GM19467 (cell line): ENCODE measurements around the gene MAP3K9.
A peak's percentile ranks its signal among the peaks of the same experiment; 100 is the strongest.
"Not testable (repeated sequence)": the region's sequence is repeated elsewhere in the genome, so short reads cannot be mapped to it uniquely, and the experiment has no call there.

Experiments
- ATAC-seq: cut with Tn5 transposase; IDR thresholded peaks from one replicate; pipeline ENCODE4 v1.9.1; 2021; ENCODE audit warnings: mild to moderate bottlenecking, moderate library complexity; ENCODE audit not compliant: unreplicated experiment

The MAP3K9 gene

DNA sequence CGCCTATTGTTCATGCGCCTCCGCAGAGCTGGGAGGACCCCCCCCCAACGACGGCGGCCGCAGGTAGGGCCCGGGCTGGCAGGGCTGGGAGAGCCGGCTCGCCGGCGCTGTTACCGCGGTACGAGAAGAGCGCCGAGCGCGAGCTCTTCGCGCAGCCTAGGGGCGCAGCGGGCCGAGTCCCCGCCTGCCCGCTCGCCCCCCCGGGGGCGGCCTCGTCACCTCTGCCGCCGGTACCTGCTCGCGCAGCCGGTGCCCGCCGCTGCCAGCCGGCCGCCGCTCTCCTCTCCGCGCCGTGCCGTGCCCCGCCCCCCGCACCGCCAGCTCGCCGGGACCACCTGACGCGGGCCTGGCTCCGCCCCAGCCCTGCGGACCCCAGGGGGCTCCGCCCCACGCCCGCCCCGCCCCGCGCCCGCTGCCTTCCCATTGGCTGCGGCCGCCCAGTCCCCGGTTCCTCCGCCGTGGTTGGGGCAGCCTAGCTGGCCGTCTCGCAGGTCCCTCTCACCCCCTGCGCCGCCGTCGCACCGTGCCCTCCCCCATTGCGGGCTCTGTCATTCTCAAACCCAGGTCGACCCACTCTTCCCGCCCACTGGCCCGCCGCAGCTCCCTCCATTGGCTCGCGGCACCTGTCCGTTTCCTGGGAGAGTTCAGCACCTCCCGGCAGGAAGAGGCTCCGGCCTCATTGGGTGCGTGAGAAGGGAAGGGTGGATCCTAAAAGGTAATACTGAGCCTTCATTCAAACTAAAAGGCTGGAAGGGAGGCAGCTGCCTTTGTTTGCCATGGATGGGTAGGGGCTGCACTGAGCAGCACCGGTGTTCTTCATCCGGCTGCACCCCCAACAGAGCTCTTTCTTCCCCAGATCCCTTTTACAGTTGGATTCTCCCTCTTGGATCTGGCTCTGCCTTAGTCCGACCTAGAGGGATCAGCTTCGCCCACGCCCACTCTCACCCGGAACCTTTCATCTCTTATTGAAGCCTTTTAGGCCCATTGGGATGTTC, at the start of gene MAP3K9:
TSS of gene MAP3K9 (minus strand) at position 289 of the 995 bp plus-strand sequence. CDS start 342 bp downstream, outside the sequence.
- ATAC-seq: peak; percentile 86

DNA sequence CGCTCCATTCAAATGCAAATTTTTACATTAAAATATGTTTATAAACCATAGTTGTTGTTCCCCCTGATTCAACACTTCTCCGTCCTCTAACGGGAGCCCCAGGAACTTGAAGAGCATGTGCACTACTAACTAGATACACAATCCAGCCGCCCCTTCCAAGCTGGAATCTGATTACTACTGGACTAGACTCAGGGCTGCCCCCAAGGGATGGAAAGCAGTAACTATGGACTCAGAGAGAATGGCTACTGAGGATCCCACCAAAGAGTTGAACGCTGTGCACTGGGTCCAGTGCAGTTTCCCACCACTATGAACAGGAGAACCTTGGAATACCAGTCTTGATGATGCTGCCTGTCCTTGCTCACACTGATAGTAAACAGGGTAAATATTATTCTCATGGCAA, 49.3 kb upstream of the MAP3K9 start:
- ATAC-seq: no peak

DNA sequence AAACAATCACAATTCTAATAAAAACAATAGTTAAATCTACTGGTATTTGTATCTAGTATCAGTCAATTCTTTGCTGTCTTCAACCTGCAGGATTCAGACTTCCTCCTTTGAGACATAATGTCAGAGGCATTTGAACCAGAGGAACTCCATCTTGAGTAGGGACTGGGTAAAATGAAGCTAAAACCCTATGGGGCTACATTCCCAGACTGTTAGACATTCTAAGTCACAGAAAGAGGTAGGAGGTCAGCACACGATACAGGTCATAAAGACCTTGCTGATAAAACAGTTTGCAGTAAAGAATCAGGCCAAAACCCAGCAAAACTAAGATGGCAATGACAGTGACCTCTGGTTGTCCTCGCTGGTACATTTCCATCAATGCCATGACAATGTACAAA, 48.2 kb upstream of the MAP3K9 start:
- ATAC-seq: no peak

DNA sequence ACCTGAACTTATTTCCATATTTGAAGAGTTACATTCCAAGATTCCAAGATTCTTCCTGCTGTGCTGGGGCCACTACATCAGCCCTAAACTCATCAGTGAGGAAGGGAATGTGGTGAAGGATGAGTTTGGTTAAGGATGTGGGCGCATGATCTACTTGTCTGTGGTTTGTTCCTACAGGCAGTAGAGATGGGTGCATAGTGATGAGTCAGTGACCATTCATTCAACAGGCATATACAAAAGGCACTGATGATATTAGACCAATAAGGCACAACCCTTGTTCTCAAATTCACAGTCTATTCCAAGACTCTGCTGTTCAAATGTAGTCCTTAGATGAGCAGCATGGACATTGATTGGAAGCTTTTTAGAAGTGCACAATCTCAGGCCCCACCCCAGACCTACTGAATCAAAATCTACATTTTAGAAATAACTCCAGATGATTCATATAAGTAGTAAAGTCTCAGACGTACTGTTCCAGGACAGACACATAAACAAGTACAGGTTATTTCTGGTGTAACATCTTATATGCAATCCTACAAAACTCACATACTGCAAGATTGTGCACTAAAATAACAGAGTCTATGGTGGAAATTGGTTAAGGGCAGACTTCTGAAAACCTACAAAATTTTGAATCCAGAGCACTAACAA, 47.7 kb upstream of the MAP3K9 start:
- no peak for ATAC-seq

DNA sequence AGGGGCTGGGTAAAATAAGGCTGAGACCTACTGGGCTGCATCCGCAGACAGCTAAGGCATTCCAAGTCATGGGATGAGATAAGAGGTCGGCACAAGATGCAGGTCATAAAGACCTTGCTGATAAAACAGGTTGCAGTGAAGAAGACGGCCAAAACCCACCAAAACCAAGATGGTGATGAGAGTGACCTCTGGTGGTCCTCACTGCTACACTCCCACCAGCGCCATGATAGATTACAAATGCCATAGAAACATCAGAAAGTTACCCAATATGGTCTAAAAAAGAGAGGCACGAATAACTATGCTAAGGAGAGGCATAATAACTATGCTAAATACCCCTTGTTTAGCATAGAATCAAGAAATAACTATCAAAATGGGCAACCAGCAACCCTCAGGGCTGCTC, 46.2 kb upstream of the MAP3K9 start:
- ATAC-seq: no peak

DNA sequence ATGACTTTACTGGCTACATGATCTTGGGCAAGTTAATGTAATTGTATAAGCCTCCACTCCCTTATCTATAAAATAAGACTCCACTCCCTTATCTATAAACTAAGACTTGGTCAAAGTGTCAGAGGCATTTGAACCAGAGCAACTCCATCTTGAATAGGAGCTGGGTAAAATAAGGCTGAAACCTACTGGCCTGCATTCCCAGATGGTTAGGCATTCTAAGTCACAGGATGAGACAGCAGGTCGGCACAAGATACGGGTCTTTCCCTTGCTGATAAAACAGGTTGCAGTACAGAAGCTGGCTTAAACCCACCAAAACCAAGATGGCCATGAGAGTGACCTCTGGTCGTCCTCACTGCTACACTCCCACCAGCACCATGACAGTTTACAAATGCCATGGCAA, 44.3 kb upstream of the MAP3K9 start:
- ATAC-seq: not testable (repeated sequence)

DNA sequence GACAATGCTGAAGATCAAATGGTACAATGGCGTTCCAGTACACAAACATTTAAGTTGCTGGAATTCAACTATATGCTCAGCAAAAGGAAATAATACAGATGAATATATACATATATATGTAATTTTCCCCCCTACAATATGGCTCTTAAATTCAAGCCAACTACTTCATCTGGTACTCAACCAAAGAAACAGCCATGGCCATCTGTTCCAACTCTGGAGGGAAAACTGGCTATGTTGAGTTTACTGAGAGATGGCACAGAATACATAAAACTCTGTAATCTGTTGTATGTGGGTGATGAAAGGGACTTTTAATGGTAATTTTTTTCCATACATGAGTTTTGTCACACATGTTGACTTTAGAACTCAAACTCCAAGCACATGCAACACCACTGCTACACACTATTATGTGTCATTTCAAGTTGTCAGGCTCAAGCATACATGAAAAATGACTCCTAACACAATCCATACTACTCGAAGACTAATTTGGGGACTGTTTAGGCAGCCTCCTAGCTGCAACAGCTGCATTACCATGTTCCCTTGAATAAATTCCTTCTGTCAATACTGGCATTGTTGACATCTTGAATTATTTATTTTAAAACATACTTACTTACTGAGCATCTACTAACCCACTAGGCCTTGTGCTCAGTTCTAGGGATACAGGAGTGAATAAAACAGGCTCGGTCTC, 38.2 kb upstream of the MAP3K9 start:
- ATAC-seq: no peak

DNA sequence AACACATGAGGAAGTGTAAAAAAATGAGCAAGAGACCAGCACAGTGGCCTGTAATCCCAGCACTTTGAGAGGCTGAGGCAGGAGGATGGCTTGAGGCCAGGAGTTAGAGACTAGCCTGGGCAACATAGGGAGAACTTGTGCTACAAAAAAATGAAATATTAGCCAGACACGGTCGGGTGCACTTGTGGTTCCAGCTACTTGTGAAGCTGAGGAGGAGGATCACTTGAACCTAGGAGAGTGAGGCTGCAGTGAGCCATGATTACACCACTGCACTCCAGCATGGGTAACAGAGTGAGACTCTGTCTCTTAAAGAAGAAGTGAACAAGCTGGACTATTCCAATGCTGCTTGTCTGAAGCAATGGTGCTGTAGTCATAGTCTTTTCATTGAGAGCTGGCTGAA, 36.3 kb upstream of the MAP3K9 start:
- ATAC-seq: no peak

DNA sequence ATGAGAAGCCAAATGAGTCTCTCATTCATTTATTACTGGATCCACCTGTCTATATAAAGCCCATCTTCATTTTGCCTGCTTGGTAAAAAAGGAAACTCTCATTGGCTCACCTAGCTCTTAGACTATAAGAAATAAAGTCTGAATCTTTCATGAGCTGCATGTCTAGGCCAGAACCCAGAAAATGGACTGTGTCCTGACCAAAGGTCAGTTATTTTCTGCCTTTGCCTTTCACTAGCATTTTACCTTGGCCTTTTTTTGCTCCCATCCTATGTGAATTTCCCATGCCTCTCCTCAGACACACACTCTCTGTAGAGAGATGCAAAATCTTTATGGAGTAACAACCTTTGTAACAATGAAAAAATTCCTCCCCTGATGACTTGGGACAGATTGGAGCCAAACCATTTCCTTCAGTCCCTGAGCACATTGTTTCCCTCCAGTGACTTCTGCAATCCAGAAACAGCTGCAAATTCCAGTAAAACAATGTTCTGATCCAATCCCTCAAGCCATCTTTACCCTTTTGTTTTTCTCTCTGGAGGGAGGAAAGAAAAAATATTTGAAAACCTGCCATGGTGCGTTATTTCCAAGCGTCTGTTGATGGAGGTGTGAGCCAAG, 33.6 kb upstream of the MAP3K9 start:
- ATAC-seq: no peak

DNA sequence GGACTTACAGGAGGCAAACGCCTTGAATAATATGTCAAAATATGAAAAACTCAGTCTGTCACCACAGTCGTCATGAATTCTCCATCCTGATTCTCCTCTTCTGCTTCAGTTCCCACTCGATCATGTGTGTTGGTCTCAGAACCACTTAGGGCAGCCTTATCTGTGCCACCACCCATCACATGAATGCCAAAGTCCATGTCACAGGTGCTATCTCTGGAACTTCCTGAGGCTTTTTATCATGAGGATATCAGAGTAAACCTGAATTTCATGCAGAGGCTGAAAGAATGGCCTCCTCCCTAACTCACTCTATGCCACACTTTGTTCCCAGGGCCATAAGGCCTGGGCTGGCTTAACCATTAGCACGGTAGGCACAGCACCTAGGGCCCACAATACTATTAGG, 28.8 kb upstream of the MAP3K9 start:
- no peak for ATAC-seq

DNA sequence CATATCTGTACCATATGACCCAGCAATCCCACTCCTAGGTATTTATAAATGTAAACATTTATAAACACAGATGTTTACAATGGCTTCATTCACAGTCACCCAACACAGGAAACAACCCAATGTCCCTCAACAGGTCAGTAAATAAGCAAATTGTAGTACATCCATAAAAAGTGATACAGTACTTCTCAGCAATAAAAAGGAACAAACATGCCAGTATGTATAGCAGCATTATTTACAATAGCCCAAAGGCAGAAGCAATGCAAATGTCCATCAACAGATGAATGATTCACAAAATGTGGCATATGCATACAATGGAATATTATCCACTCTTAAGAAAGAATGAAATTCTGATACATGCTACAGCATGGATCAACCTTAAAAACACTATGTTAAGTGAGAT, 27.6 kb upstream of the MAP3K9 start:
- no peak for ATAC-seq

DNA sequence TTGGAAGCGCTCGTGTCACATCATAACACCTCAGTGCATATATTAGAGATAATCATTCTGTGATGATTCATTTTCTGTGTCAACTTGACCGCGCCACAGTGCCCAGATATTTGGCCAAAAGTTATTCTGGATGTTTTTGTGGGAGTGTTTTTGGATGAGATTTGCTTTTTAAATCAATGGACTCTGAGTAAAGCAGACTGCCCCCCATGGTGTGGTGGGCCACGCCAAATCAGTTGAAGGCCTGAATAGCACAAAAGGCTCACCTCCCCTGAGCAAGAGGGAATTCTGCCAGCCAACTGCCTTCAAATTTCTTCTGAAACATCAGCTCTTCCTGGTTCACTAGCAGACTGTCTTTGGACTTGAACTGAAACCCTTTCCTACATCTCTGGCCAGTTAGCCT, 24.6 kb upstream of the MAP3K9 start:
- no peak for ATAC-seq

DNA sequence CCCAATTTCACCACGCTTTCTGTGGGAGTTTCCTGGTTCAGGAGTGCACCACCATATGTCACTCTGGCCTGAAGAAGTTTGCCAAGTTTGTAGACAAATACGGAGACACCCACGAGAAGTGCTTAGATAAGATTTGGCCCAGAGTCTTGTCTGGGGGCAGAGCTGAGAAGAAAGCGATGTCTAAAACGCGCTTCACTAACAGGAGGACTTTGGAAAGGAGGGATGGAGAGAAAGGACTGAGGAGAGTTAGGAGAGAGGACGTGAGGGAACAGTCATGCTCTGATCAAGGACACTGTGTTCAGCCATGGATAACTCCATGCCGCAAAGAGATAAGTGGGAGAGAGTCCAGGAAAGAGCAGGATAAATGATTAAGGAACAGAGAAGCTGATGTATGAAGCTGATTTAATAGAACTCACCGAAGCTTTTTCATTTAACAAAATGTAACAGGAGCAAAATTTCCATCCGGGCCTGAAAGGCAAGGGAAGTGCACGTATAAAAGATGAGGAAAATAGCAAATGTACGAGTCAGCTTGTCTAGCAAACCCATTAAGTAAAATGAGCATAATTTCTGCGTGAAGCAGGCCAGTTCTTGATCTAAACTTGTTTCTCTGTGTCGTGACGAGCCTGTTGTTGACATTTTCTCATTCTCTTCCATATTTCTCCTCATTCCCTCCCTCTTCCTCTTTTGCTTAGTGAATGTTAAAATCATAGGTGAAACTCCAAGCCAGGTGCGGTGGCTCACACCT, 23.4 kb upstream of the MAP3K9 start:
- ATAC-seq: no peak

DNA sequence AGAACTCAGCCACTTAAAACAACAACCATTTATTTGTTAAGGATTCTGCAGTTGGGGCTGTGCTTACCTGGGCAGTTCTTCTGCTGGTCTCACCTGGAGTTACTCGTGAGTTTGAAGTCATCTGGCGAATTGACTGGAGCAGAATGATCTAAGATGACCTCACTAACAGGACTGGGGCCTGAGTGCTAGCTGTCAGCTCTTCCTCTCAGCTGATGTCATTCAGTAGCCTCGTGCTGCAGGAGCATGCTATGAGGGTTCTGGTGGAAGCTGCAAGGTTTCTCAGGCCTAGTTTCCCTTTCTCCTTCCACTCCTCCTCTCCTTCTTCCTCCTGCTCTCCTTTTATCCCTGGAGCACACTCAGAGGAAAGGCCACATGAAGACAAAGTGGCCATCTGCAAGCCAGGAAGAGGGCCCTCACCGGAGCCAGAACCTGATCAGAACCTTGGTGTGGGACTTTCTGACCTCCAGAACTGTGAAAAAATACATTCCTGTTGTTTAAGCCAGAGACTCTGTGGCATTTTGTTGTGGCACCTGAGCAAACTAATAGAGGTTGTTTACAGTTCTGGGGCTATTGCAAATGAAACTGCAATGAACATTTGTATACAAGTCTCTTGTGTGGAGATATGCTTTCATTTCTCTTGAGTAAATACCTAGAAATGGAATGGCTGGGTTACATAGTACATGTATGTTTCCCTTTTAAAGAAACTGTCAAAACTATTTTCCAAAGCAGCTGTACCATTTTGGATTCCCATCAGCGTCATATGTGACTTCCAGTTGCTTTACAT, 21.9 kb upstream of the MAP3K9 start:
- ATAC-seq: no peak

DNA sequence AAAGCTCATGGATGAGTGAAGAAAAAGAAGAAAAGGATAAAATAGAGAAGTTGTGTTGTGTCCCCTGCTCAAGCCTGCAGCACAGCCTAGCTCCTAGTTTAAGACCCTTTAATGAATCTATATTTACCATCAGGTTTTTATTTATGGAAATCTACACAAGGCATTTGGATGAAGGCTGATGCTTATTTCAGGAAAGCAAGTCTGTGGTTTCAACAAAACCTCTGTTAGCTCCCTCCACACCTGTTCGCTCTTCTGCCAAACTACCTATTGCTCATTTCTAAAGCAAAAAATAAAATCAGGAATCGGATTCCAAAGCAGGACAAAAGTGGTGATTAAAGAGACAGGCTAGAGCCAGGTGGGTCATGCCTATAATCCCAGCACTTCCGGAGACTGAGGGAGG, 18.9 kb upstream of the MAP3K9 start:
- ATAC-seq: no peak

DNA sequence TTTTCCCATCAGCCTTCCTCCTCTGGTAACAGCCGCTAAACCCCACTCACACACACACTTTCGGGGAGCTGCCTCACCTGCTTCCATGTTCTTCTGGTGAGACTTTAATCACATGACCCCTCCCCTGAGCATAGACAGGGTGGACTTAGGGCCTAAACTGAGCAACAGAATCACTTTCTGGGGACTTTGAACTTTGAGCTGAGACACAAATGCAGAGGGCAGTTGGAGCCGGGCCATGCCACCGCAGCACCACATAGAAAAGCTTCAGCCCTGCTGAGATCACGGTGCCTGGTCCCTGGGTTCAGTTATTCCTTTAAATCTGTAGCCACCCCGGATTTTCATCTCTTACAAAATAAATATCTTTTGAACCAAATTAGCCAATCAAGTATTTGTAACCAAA, 18.4 kb upstream of the MAP3K9 start:
- ATAC-seq: no peak

DNA sequence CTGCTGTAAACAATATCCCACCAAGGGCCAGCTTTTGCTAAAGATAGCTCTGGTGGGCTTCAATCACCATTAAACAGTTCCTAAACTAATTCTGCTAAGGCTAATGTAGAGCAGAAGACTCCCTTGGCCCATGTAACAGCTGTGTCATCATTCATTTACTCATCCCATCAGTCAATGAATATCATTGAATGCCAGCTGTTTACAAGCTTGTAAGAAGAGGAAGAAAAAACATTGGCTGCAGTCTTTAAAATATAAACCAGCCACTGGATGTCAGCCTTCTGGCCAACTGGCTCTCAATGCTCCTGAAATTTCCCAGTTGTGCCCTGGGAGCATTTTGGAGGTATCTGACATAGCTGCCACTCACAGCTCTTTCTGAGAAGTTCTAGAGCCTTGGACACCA, 18.0 kb upstream of the MAP3K9 start:
- ATAC-seq: no peak

DNA sequence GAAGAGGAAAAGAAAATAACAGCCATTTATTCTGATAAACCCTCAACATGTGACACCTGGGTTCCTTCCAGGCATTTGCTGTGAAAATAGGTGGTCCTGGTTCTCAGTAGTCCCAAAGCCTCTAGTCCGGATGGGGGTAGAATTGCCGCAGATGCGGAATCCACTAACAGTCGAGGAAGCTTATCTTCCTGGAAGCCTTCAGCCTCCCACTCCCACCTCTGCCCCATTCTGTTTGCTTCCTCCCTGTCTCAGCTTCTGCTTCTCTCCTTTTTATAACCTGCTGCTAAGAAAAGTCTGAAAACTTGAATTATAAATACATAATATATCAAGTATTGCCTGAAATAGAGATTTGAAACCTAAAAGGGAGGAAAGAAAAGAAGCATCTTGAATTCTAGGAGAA, 14.0 kb upstream of the MAP3K9 start:
- no peak for ATAC-seq

DNA sequence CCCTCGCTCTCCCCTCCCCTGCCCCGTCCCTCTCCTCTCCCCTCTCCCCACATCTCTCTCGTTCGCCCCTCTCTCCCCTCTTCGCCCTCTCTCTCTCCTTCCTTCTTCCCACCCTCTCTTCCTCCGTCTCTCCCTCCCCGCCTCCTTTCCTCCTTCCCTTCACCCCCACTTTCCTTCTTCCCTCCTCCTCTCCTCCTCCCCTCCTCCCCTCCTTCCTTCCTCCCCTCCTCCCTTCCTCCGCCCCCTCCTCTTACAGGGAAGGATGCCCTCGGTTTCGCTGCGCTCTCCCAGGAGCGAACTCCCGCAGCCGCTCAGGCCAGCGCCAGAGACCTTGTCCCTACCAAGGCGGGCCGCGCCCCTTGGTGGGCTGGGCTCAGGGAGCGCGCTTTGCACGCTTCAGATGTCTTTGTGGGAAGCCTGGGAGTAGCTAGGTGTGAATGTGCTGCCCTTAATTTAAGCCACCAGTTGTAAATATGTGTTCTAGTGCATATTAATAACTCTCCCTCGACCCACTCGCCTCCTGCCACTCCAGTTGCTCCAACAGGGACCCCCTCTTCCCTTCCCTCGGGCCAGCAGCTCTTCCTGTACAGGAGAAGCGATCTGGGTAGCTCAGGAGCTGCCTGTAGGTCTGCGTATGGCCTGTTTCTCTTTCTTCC, 13.3 kb upstream of the MAP3K9 start:
- ATAC-seq: no peak
